IPS DF 19.7 (cell line): ENCODE results near the gene SORBS2.

ENCODE experiments used
- DNase-seq: peaks from one replicate; pipeline ENCODE4 v3.0.0-alpha.2; 2013; ENCODE audit warnings: low read depth, low spot score

SORBS2 gene

GRCh38 chr4:185773419-185773818 is 38.6 kb downstream of the SORBS2 start:
- DNase-seq = no peak

DNA sequence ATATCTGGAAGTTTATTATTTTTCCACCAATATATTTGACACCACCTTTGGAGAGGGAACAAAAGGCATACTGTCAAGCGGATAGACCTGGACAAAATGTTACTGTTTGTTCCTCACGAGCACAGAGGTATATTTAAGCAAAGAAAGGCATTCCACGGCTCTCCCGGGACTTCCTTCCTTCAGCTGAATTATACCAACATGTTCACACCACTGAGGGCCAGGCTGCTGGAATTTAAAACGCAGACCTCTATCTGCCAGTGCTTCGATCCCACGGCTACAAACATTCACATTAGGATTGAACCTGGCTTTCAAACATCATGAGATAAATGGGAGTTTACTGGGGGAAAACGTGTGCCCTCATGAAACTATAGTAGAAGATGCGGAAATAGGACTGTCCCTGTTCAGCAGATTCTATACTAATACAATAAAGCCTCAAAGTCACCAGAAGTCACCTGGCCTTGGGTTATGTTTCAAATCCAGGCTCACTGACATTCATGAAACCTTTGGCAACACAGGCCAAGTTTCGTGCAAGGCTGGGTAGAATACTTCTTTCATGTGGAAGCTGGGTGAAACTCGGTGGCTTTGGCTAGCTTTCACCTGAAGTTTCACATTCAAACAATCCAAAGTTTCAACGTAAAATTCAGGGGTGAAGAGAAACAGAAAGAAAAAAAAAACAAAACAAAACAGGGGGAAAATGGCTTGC is 39.5 kb downstream of the SORBS2 start:
- DNase-seq = no peak

DNA sequence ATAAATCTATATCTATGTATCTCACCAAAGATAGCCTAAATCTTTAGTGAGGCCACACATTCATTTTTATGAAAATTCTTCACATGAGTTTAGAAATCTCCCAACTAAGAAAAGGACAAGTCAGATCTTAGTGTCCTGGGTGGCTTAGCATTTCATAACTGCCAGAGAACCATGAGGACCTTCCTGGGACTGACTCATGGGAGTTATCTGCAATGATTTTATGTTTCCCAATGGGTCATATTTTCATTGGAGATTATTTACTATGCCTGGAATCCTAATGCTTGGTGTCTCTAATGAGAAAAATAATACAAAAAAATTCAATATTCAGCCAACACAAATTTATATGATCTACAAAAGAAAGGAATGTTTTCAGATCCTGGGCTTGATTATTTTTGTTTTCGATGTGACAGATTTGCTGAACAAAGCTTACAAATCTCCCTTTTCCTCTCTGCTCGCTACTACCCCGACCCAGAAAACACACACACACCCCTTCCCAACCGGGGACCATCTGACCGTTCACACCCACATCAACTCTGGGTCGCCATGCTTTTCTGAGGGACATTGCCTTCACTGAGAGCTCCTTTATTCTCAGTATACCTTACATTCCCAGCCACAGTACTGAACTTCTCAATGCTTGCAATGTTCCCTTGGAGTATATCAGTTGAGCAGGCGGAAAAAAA is 40.1 kb downstream of the SORBS2 start:
- DNase-seq = no peak

GRCh38 chr4:185767528-185767927 is 44.5 kb downstream of the SORBS2 start:
- no peak for DNase-seq

DNA sequence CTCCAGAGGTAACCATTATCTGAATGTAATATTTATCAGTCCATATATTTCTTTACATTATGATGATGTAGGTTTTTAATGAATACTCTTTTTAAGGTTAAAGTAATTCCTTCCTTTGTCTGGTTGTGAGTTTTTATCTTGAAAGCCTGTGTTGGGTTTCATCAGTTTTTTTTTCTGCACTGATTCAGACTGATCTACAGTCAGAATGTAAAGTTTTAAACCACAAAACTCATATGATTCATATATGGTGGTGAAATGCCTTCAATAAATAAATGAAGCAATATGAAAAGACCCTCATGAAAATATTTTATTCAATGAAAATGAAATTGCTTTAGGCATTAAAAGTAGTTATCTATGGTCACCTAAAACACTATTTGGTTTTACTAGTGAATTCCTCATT is 47.1 kb downstream of the SORBS2 start:
- no peak for DNase-seq

- DNase-seq = no peak
These were observed 50.4 kb downstream of the SORBS2 start for GRCh38 chr4:185761352-185762235.

DNA sequence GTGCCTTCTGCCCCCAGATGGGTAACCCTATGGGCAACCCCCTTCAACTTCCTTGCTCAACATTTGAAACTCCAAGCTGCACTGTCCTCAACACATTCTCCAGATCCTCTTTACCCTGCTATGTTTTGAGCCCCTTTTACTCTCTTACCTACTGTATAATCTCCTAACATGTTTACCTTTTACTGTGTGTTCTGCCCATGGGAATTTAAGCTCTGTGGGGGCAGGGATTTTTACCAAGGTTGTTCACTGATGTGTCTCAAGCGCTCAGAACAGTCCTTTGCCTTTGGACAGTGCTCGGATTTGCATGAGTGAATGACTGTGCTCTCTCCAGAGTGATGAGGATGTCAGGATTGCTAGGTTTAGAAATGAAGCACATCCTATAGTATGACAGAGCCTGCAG is 53.2 kb downstream of the SORBS2 start:
- DNase-seq = no peak

- DNase-seq = no peak
These were observed 56.5 kb downstream of the SORBS2 start for GRCh38 chr4:185755451-185755850.

DNA sequence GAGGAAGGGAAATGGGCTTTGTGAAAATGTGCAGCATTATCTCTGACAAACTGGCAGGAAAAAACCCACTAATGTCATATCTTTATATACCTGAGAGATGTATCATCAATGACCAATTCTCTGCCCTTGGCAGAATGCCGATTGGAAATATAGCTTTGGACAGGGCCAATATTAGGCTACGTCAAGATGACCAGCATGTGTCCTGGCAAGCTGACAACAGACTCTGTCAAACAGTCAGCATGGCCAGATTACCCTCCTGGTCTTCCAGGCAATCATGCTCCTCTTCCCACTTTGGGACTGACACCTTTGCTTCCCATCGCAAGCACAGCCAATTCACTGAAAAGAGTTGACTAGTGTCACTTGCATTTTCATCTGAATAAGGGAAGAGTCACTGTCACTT is 57.0 kb downstream of the SORBS2 start:
- no peak for DNase-seq

DNA sequence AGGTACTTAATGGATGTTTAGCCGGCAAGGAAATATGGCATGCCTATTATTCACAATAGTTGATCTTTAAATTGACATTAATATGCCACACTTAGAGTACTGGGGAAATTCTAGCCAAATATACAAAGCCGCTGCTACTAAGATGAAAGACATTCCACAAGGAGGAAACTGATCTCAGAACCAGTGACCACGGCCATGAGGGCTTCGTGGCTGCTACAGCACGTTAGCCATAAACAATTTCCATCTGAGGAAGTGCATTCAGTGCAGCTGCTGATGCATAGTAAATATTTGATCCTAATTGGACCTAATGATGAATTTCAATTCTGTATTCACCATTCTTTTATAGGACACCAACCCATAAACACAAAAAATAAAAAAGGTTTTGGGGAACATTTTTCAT is 59.1 kb downstream of the SORBS2 start:
- no peak for DNase-seq

DNA sequence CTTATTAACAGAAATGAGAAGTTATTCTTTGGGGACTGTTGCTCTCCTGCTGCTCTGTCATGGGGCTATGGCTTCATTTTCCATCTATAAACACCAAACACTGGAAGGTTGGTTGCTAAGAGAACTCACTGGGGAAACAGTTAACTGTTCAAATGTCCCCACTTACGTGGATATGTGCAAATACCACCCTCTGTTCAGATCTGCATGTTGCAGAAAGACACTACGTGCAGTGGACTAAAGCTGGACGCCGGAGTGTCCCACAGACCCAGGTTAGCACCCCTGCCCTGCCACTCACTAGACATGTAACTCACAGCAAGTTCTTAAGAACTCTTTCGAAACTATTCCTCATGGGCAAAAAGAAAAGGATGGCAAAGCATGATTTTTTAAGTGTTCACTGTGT is 62.1 kb downstream of the SORBS2 start:
- DNase-seq = no peak

GRCh38 chr4:185748901-185749390 is 63.0 kb downstream of the SORBS2 start:
- DNase-seq = no peak

- DNase-seq = no peak
These were observed 66.1 kb downstream of the SORBS2 start for GRCh38 chr4:185745891-185746290.

- DNase-seq = no peak
These were observed 67.0 kb downstream of the SORBS2 start for GRCh38 chr4:185744946-185745345.

- no peak for DNase-seq
These were observed 67.5 kb downstream of the SORBS2 start for GRCh38 chr4:185744488-185744862.

DNA sequence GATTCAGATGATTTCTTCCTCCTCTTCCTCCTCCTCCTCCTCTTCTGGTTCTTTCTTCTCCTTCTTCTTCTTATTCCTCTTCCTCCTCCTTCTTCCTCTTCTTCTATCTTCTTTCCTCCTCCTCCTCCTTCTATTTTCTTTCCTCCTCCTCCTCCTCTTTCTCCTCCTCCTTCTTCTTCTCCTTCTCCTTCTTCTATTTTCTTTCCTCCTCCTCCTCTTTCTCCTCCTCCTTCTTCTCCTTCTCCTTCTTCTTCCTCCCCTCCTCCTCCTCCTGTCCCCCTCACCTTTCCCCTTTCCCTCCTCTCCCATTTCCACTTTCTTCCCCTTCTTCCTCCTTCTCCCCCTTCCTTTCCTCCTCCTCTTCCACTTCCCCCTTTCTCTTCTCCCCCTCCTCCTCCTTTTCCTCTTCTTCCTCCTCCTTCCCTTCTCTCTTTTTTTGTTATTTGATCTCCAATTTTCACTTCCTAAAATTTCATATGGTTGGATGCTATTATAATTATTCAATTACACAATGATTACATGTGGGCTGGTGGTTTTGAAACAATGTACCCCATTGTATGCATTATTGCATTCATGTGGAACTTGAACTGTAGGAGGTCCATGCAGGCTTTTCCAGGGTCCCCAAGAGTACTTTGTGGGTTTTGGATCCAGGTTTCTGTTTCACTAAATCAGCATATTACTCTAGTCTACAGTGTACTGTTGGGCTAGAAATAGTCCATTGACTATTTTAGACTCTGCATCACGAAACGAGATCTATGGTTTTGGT is 68.1 kb downstream of the SORBS2 start:
- no peak for DNase-seq

- DNase-seq = no peak
These were observed 69.2 kb downstream of the SORBS2 start for GRCh38 chr4:185742766-185743165.

GRCh38 chr4:185741795-185742194 is 70.2 kb downstream of the SORBS2 start:
- DNase-seq = no peak

DNA sequence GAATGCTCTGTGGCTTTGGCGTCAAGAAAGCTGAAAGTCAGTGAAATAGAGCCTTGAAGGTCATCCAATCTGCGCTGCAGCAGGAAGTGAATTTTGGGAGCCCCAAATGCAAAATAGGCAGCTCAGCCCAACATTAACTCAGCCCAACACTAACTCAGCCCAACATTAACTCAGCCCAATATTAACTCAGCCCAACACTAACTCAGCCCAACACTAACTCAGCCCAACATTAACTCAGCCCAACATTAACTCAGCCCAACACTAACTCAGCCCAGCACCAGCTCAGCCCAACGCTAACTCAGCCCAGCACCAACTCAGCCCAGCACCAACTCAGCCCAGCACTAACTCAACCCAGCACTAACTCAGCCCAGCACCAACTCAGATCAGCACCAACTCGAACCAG is 71.5 kb downstream of the SORBS2 start:
- DNase-seq = peak; percentile 50

GRCh38 chr4:185738820-185739219 is 73.2 kb downstream of the SORBS2 start:
- DNase-seq = no peak

GRCh38 chr4:185738038-185738552 is 73.9 kb downstream of the SORBS2 start:
- no peak for DNase-seq
